IPS DF 19.7 (cell line): ENCODE data around the gene GJA8.
"Not testable (repeated sequence)": the region's sequence is repeated elsewhere in the genome, so short reads cannot be mapped to it uniquely, and the experiment has no call there.

Source experiments
- DNase-seq: peaks from one replicate; pipeline ENCODE4 v3.0.0-alpha.2; 2013; ENCODE audit warnings: low read depth, low spot score

Gene GJA8

GRCh38 chr1:147927689-147928088, 25.1 kb downstream of the GJA8 start:
- not testable (repeated sequence) for DNase-seq

GRCh38 chr1:147928236-147929132, 25.9 kb downstream of the GJA8 start, which contains the start of gene GPR89B:
Gene GPR89B, plus strand, starts transcription at chr1:147928420. Its CDS starts 117 bp downstream, at chr1:147928537.
- peak; percentile 60 for DNase-seq

- DNase-seq = not testable (repeated sequence)
Observed at GRCh38 chr1:147931137-147931536, 28.5 kb downstream of the GJA8 start.

- DNase-seq = not testable (repeated sequence)
Observed at GRCh38 chr1:147935296-147935695, 32.7 kb downstream of the GJA8 start.

- not testable (repeated sequence) for DNase-seq
Observed at GRCh38 chr1:147940456-147940855, 37.9 kb downstream of the GJA8 start.

GRCh38 chr1:147942563-147942962, 40.0 kb downstream of the GJA8 start:
- DNase-seq = not testable (repeated sequence)

GRCh38 chr1:147949517-147949916, 46.9 kb downstream of the GJA8 start:
- DNase-seq = not testable (repeated sequence)
